ENCODE results near the gene RHBDL2. TPM values are rescaled to one million over a fixed set of nuclear protein-coding genes. Genes with fewer than 3 reads are reported as not detected.

RHBDL2 gene
- total and polyA plus RNA-seq, 2 of the 4 experiments (the other 2 are of a cell fraction): 0.36 to 0.38 TPM

DNA sequence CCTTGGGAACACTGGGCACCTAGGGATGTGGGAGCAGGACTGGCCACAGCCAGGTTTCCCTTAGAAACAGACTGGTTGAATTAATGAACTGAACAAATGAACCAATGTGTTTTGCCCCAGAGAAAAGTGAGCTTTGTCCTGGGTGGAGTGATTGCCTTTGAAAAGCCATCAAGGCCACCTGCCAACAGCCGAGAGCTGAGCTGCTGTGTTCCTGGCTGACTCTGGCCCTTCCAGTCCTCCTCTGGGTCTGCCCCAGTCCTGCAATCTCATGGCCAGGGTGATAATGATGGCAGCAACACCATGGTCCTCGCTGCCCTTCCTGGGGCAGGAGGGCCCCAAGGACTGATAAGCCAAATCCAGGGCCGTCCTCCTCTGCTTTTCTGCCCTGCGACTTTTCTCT lies 42.1 kb downstream of the RHBDL2 start:
- H3K18ac ChIP-seq (ENCODE audit: low read depth, low read length): no peak overlapping the region
- H3K4ac ChIP-seq (ENCODE audit: low read depth, low read length): no peak overlapping the region
- H4K20me1 ChIP-seq (ENCODE audit: insufficient read depth, low read length): no peaks in the 10 kb centered on the region
- no peak overlapping the region for H2BK20ac ChIP-seq (ENCODE audit: low read depth, low read length)
- TF ChIP-seq MXI1 (IDR thresholded peaks at IDR 0.05; ENCODE audit: borderline replicate concordance, low read depth, low read length) (no peak), NFE2L2 (IDR thresholded peaks at IDR 0.05; ENCODE audit: low read depth, low read length) (no peak), BHLHE40 (IDR thresholded peaks at IDR 0.05; ENCODE audit: low read depth, low read length) (no peak), MAZ (IDR thresholded peaks at IDR 0.05; ENCODE audit: borderline replicate concordance, low read depth, low read length) (no peak), RCOR1 (IDR thresholded peaks at IDR 0.05; ENCODE audit: insufficient replicate concordance, low read length) (no peak), SMC3 (IDR thresholded peaks at IDR 0.05; ENCODE audit: low read depth, low read length) (no peak), RFX5 (IDR thresholded peaks at IDR 0.05; ENCODE audit: low read depth, low read length) (no peak), MAFK (IDR thresholded peaks at IDR 0.05; ENCODE audit: low read depth, low read length) (no peak)
- TF ChIP-seq, protein P1, sequence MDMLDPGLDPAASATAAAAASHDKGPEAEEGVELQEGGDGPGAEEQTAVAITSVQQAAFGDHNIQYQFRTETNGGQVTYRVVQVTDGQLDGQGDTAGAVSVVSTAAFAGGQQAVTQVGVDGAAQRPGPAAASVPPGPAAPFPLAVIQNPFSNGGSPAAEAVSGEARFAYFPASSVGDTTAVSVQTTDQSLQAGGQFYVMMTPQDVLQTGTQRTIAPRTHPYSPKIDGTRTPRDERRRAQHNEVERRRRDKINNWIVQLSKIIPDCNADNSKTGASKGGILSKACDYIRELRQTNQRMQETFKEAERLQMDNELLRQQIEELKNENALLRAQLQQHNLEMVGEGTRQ (IDR thresholded peaks at IDR 0.05; ENCODE audit: low read depth, low read length): no peak
- TF ChIP-seq, protein P2, sequence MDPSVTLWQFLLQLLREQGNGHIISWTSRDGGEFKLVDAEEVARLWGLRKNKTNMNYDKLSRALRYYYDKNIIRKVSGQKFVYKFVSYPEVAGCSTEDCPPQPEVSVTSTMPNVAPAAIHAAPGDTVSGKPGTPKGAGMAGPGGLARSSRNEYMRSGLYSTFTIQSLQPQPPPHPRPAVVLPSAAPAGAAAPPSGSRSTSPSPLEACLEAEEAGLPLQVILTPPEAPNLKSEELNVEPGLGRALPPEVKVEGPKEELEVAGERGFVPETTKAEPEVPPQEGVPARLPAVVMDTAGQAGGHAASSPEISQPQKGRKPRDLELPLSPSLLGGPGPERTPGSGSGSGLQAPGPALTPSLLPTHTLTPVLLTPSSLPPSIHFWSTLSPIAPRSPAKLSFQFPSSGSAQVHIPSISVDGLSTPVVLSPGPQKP (IDR thresholded peaks at IDR 0.05; ENCODE audit: borderline replicate concordance, low read depth, low read length): no peak
- H3K56ac ChIP-seq (ENCODE audit: extremely low read depth, insufficient read depth, low read length): no peak overlapping the region
- no peak overlapping the region for H3K14ac ChIP-seq (replicated peaks; ENCODE audit: low read depth, low read length)
- no peak overlapping the region for H3K4me3 ChIP-seq (ENCODE audit: insufficient read depth, low read depth, low read length)
- no peak overlapping the region for H3K9ac ChIP-seq (ENCODE audit: low read depth, low read length)
- no peak overlapping the region for H2BK120ac ChIP-seq (ENCODE audit: low read depth, low read length)
- no peak overlapping the region for H2AK9ac ChIP-seq (replicated peaks; ENCODE audit: low read depth, low read length, poor library complexity)
- no peak overlapping the region for H3K23ac ChIP-seq (ENCODE audit: low read depth, low read length)
- ChIA-PET POLR2A (ENCODE audit: unreplicated experiment) (no interaction called here), CTCF (no interaction called here)
- WGBS, 2 experiments (ENCODE audit: extremely low coverage in 2 of 2, insufficient read length in 1 of 2): no CpG with 5 or more reads among the region's 4 CpGs
- no peaks in the 10 kb centered on the region for H3K79me1 ChIP-seq (ENCODE audit: low read depth in 1 of 2, low read length in 2 of 2)
- no peak overlapping the region for H3K4me2 ChIP-seq (ENCODE audit: low read depth, low read length)
- H3K27ac ChIP-seq (ENCODE audit: insufficient read depth, low read length): no peak overlapping the region
- no peak overlapping the region for H4K5ac ChIP-seq (ENCODE audit: low read depth, low read length)
- no TSS peak for BruUV-seq (replicated peaks)
- intact Hi-C loops (cut with micrococcal nuclease): no loop called here
- H3K27me3 ChIP-seq (ENCODE audit: control insufficient read depth, insufficient read depth, low read length): no peaks in the 10 kb centered on the region
- no peaks in the 10 kb centered on the region for H3K36me3 ChIP-seq (ENCODE audit: control insufficient read depth, insufficient read depth, low read length)
- no peaks in the 10 kb centered on the region for H3K9me3 ChIP-seq (ENCODE audit: control insufficient read depth, insufficient read depth, low read length)
- no peaks in the 10 kb centered on the region for H3K9me1 ChIP-seq (ENCODE audit: insufficient read depth, low read length)
- dilution Hi-C loops (cut with HindIII; ENCODE audit: low sequenced_read_pairs, unreplicated experiment): no loop called here
- DNase-seq (no peak), ATAC-seq (ENCODE audit: low read depth) (no peak)
- no peak overlapping the region for H4K8ac ChIP-seq (ENCODE audit: low read depth in 2 of 2, low read length in 2 of 2)
- no peak overlapping the region for H2AK5ac ChIP-seq (ENCODE audit: low read depth, low read length)
- H2BK5ac ChIP-seq (ENCODE audit: low read depth, low read length, poor library complexity, severe bottlenecking): no peak overlapping the region
- in situ Hi-C loops (cut with MboI; ENCODE audit: low sequenced_read_pairs): no loop called here
- no peak overlapping the region for H2AFZ ChIP-seq (replicated peaks; ENCODE audit: low read length, poor library complexity)
- no peak overlapping the region for H4K91ac ChIP-seq (ENCODE audit: insufficient read depth, low read depth, low read length)
- no peaks in the 10 kb centered on the region for H3K4me1 ChIP-seq (ENCODE audit: control insufficient read depth, insufficient read depth, low read length)
- H2BK15ac ChIP-seq (ENCODE audit: low read depth, low read length): no peak overlapping the region

Data from IMR-90 (cell line).